ENCODE data around the gene LAMC3. TPM values are rescaled to one million over a fixed set of nuclear protein-coding genes. Genes with fewer than 3 reads are reported as not detected.

LAMC3 gene
- total RNA-seq, 1 donor from 2014 or later = 0.20 TPM

- DNase-seq (ENCODE audit: low read depth) (no peak), FAIRE-seq (no peak)
- H4K20me1 ChIP-seq (ENCODE audit: insufficient read depth, low read length) = no peaks in the 10 kb centered on the region
- H3K79me2 ChIP-seq (ENCODE audit: insufficient read depth, low read length) = no peaks in the 10 kb centered on the region
- TF ChIP-seq CTCF (IDR thresholded peaks at IDR 0.05; ENCODE audit: insufficient read depth, low read depth, low read length) (no peak), EZH2 (IDR thresholded peaks at IDR 0.05; ENCODE audit: insufficient read depth, low read length) (no peak)
- no peak overlapping the region for H3K27ac ChIP-seq (ENCODE audit: low read depth, low read length)
- H3K9me3 Mint-ChIP-seq (ENCODE audit: unreplicated experiment) = peaks cover 4% of the 10 kb centered on the region
- H3K9me3 ChIP-seq (ENCODE audit: insufficient read depth, low read depth, low read length) = no peaks in the 10 kb centered on the region
- H3K9ac ChIP-seq (ENCODE audit: low read length) = no peak overlapping the region
- H3K27ac Mint-ChIP-seq (ENCODE audit: unreplicated experiment) = no peak overlapping the region
- H3K4me2 ChIP-seq (ENCODE audit: low read length) = no peak overlapping the region
- H3K36me3 Mint-ChIP-seq (ENCODE audit: low read depth, unreplicated experiment) = no peaks in the 10 kb centered on the region
- peaks cover 16% of the 10 kb centered on the region for H3K4me1 ChIP-seq (ENCODE audit: insufficient read depth, low read length)
- H3K36me3 ChIP-seq (ENCODE audit: insufficient read depth, low read length) = no peaks in the 10 kb centered on the region
- no peak overlapping the region for H3K4me3 Mint-ChIP-seq (ENCODE audit: unreplicated experiment)
- H2AFZ ChIP-seq (ENCODE audit: low read depth, low read length) = no peak overlapping the region
- no peak overlapping the region for H3K4me3 ChIP-seq (ENCODE audit: insufficient read depth, low read depth, low read length)
- peaks cover 33% of the 10 kb centered on the region for H3K27me3 Mint-ChIP-seq (ENCODE audit: low read depth, unreplicated experiment)
- H3K4me1 Mint-ChIP-seq (ENCODE audit: low read depth, unreplicated experiment) = peaks cover 15% of the 10 kb centered on the region
- peaks cover 10% of the 10 kb centered on the region for H3K27me3 ChIP-seq (ENCODE audit: insufficient read depth, low read length)
These were observed 16.9 kb upstream of the LAMC3 start for GRCh38 chr9:130991778-130992681.

- peaks cover 15% of the 10 kb centered on the region for H3K4me1 Mint-ChIP-seq (ENCODE audit: low read depth, unreplicated experiment)
- DNase-seq (ENCODE audit: low read depth) = no peak
- no peak overlapping the region for H3K4me3 Mint-ChIP-seq (ENCODE audit: unreplicated experiment)
- no peak overlapping the region for H3K4me3 ChIP-seq (ENCODE audit: insufficient read depth, low read depth, low read length)
- H3K27me3 ChIP-seq (ENCODE audit: insufficient read depth, low read length) = peaks cover 6% of the 10 kb centered on the region
- no peak for FAIRE-seq
- peaks cover 28% of the 10 kb centered on the region for H3K27me3 Mint-ChIP-seq (ENCODE audit: low read depth, unreplicated experiment)
- no peak overlapping the region for H2AFZ ChIP-seq (ENCODE audit: low read depth, low read length)
- no peaks in the 10 kb centered on the region for H3K9me3 ChIP-seq (ENCODE audit: insufficient read depth, low read depth, low read length)
- TF ChIP-seq CTCF (IDR thresholded peaks at IDR 0.05; ENCODE audit: insufficient read depth, low read depth, low read length) (no peak), EZH2 (IDR thresholded peaks at IDR 0.05; ENCODE audit: insufficient read depth, low read length) (no peak)
- H3K4me1 ChIP-seq (ENCODE audit: insufficient read depth, low read length) = peaks cover 16% of the 10 kb centered on the region
- H3K27ac Mint-ChIP-seq (ENCODE audit: unreplicated experiment) = no peak overlapping the region
- H3K27ac ChIP-seq (ENCODE audit: low read depth, low read length) = no peak overlapping the region
- H4K20me1 ChIP-seq (ENCODE audit: insufficient read depth, low read length) = no peaks in the 10 kb centered on the region
- H3K36me3 Mint-ChIP-seq (ENCODE audit: low read depth, unreplicated experiment) = no peaks in the 10 kb centered on the region
- no peak overlapping the region for H3K9ac ChIP-seq (ENCODE audit: low read length)
- H3K36me3 ChIP-seq (ENCODE audit: insufficient read depth, low read length) = no peaks in the 10 kb centered on the region
- peaks cover 4% of the 10 kb centered on the region for H3K9me3 Mint-ChIP-seq (ENCODE audit: unreplicated experiment)
- no peaks in the 10 kb centered on the region for H3K79me2 ChIP-seq (ENCODE audit: insufficient read depth, low read length)
- H3K4me2 ChIP-seq (ENCODE audit: low read length) = no peak overlapping the region
These were observed 16.3 kb upstream of the LAMC3 start for GRCh38 chr9:130992682-130993032.

All from astrocyte (in vitro differentiated cells and primary cell).